HepG2 (cell line): ENCODE results near the gene KLKB1. TPM values are rescaled to one million over a fixed set of nuclear protein-coding genes. Genes with fewer than 3 reads are reported as not detected.

ENCODE experiments used
- ATAC-seq: fragments of 200-7000 bp; cut with Tn5 transposase; 3 replicates; pipeline ENCODE4 v1.9.1; 2020; ENCODE audit warnings: mild to moderate bottlenecking, moderate library complexity
- BruUV-seq: library from RNA; stranded (reverse); fragments of 400-500 nt; replicated peaks from 2 replicates; lab custom pipeline; 2021; lab: Mats Ljungman, UMichigan
- CTCF ChIA-PET: fragments of 300-600 bp; formaldehyde crosslinking; extraction: SDS; loops from one replicate; lab custom pipeline; 2021; ENCODE audit warnings: low total read pairs, inconsistent platforms, low intra/inter-chr PET ratio; lab: Yijun Ruan, JAX
- POLR2A ChIA-PET: fragments of 350-600 bp; sonication (Branson Sonifier 250); formaldehyde crosslinking; loops from one replicate; lab custom pipeline; 2020; ENCODE audit warnings: antibody characterized with exemption, inconsistent platforms; lab: Yijun Ruan, JAX
- DNase-seq: peaks from one replicate; pipeline ENCODE4 v3.0.0-alpha.2; 2015; ENCODE audit warnings: low spot score
- FAIRE-seq: peaks from 3 replicates; lab custom pipeline; 2011; peaks lifted over from hg19 to GRCh38; lab: Jason Lieb, UNC
- H2AFZ ChIP-seq: one replicate; pipeline ENCODE4 v1.6.1; 2011; ENCODE audit warnings: low read length, inconsistent platforms
- H3K27ac ChIP-seq: fragments of 300-600 bp; 3 replicates; pipeline ENCODE4 v1.8.0; 2011; ENCODE audit warnings: mixed run types, mild to moderate bottlenecking, mixed read lengths, low read length, inconsistent platforms; ENCODE audit not compliant: insufficient read depth; ENCODE audit errors: extremely low read length
- H3K27me3 ChIP-seq, 2 experiments: fragments of 200-600 bp in 1 of 2; 2 replicates in 1 of 2; 3 replicates in 1 of 2; pipeline versions ENCODE4 v1.6.0 to v1.8.0; 2011; ENCODE audit warnings: low read length in 2 of 2, mild to moderate bottlenecking in 2 of 2, moderate library complexity in 2 of 2, inconsistent platforms in 1 of 2; ENCODE audit not compliant: insufficient read depth in 2 of 2, control insufficient read depth in 1 of 2
- H3K36me3 ChIP-seq, 2 experiments: fragments of 200-600 bp in 1 of 2; replicated peaks in 1 of 2; 2 replicates in 1 of 2; 3 replicates in 1 of 2; pipeline versions ENCODE4 v1.5.1 to v1.8.0; 2011; ENCODE audit warnings: low read length in 2 of 2, inconsistent platforms in 1 of 2; ENCODE audit not compliant: insufficient read depth in 2 of 2, control insufficient read depth in 1 of 2
- H3K4me1 ChIP-seq: 2 replicates; pipeline ENCODE4 v1.5.1; 2012; ENCODE audit warnings: low read length, inconsistent platforms; ENCODE audit not compliant: insufficient read depth
- H3K4me2 ChIP-seq: 2 replicates; pipeline ENCODE4 v1.6.0; 2011; ENCODE audit warnings: low read depth, low read length, inconsistent platforms
- H3K4me3 ChIP-seq, 3 experiments: fragments of 200-600 bp in 1 of 3; sonication (generic), shearing (Covaris generic) in 1 of 3; replicated peaks in 1 of 3; 2 replicates each; pipeline ENCODE4 v1.5.1; 2011 to 2016; ENCODE audit warnings: low read length in 3 of 3, inconsistent platforms in 2 of 3, low read depth in 2 of 3, mild to moderate bottlenecking in 2 of 3, control low read depth in 1 of 3, mixed read lengths in 1 of 3; ENCODE audit not compliant: insufficient read depth in 1 of 3
- H3K79me2 ChIP-seq: one replicate; pipeline ENCODE4 v1.6.1; 2011; ENCODE audit warnings: low read length, inconsistent platforms; ENCODE audit not compliant: insufficient read depth
- H3K9ac ChIP-seq: 2 replicates; pipeline ENCODE4 v1.6.0; 2011; ENCODE audit warnings: mild to moderate bottlenecking, low read depth, low read length, inconsistent platforms; ENCODE audit not compliant: insufficient read depth
- H3K9me3 ChIP-seq: 2 replicates; pipeline ENCODE4 v1.5.1; 2012; ENCODE audit warnings: mild to moderate bottlenecking, low read length
- H4K20me1 ChIP-seq: 2 replicates; pipeline ENCODE4 v1.6.0; 2011; ENCODE audit warnings: inconsistent platforms, mild to moderate bottlenecking, low read length, moderate library complexity; ENCODE audit not compliant: insufficient read depth
- ARNT2 ChIP-seq: sonication (generic); formaldehyde crosslinking; IDR thresholded peaks from 2 replicates; pipeline ENCODE4 v1.8.0; 2022; ENCODE audit warnings: mild to moderate bottlenecking, low read depth, missing genetic modification reagents, moderate library complexity
- JUND ChIP-seq: sonication (generic); formaldehyde crosslinking; IDR thresholded peaks from 2 replicates; pipeline ENCODE4 v1.8.0; 2022; ENCODE audit warnings: mild to moderate bottlenecking, missing genetic modification reagents
- MXI1 ChIP-seq: IDR thresholded peaks from 3 replicates; pipeline ENCODE4 v1.6.1; 2012; ENCODE audit warnings: low read depth, low read length, inconsistent platforms, borderline replicate concordance
- NFRKB ChIP-seq: fragments of 450-650 bp; IDR thresholded peaks from 2 replicates; pipeline ENCODE4 v1.6.1; 2017
- PCBP2 ChIP-seq: fragments of 200-400 bp; formaldehyde crosslinking; optimal IDR thresholded peaks from 2 replicates; pipeline ENCODE3; 2018; ENCODE audit warnings: low read length, low read depth; ENCODE audit not compliant: poor library complexity, severe bottlenecking
- WGBS: methylation state at CpG from one replicate; pipeline ENCODE4 v1.1.6; 2017; ENCODE audit warnings: low lambda C conversion rate; 5-methylcytosine and 5-hydroxymethylcytosine counted together
- in situ Hi-C: cut with HindIII; loops from 2 replicates; pipeline ENCODE4 v1.10.0; 2017; ENCODE audit warnings: low pct_unique_long_range_greater_than_20kb; ENCODE audit not compliant: extremely low pct_ligation_motif_present
- intact Hi-C: fragments of 100-400 bp; cut with micrococcal nuclease; formaldehyde crosslinking; loops from one replicate; pipeline ENCODE4 v1.10.0; 2022; ENCODE audit not compliant: unreplicated experiment
- polyA plus RNA-seq, 8 experiments: library from polyadenylated mRNA; depleted of rRNA in 3 of 8; stranded (reverse) in 7 of 8; unstranded in 1 of 8; fragments of >200 nt; fragmentation: Illumina TruSeq in 4 of 8; extraction: Trizol in 4 of 8; gene quantifications; 2 replicates each; pipeline versions ENCODE4 v1.2.1 to v1.2.3, GENCODE V29; 2011 to 2016; ENCODE audit warnings: low read depth in 4 of 8, missing spikeins in 1 of 8, mixed read lengths in 1 of 8; ENCODE audit not compliant: insufficient read depth in 1 of 8
- total RNA-seq, 5 experiments: library from RNA; depleted of rRNA; stranded (reverse); fragments of >200 nt; fragmentation: Illumina TruSeq; extraction: Trizol; gene quantifications; 2 replicates each; pipeline ENCODE4 v1.2.3, GENCODE V29; 2016; ENCODE audit warnings: low read depth in 1 of 5
- TF ChIP-seq, protein P1 (sequence below): sonication (generic); formaldehyde crosslinking; IDR thresholded peaks from 2 replicates; pipeline ENCODE4 v1.9.0; 2022; ENCODE audit warnings: low read depth, missing genetic modification reagents
- TF ChIP-seq, protein P2 (sequence below): sonication (generic); formaldehyde crosslinking; IDR thresholded peaks from 2 replicates; pipeline ENCODE4 v1.4.0; 2020; ENCODE audit warnings: missing genetic modification reagents
- TF ChIP-seq, protein P3 (sequence below): sonication (generic); formaldehyde crosslinking; IDR thresholded peaks from 2 replicates; pipeline ENCODE4 v1.8.1; 2023; ENCODE audit warnings: mild to moderate bottlenecking, moderate library complexity, missing genetic modification reagents

Gene KLKB1
- total and polyA plus RNA-seq, 2 of the 13 experiments (the other 11 are each of a cell fraction or from before 2014, with no cell fraction given) = 0.26 to 0.49 TPM

DNA sequence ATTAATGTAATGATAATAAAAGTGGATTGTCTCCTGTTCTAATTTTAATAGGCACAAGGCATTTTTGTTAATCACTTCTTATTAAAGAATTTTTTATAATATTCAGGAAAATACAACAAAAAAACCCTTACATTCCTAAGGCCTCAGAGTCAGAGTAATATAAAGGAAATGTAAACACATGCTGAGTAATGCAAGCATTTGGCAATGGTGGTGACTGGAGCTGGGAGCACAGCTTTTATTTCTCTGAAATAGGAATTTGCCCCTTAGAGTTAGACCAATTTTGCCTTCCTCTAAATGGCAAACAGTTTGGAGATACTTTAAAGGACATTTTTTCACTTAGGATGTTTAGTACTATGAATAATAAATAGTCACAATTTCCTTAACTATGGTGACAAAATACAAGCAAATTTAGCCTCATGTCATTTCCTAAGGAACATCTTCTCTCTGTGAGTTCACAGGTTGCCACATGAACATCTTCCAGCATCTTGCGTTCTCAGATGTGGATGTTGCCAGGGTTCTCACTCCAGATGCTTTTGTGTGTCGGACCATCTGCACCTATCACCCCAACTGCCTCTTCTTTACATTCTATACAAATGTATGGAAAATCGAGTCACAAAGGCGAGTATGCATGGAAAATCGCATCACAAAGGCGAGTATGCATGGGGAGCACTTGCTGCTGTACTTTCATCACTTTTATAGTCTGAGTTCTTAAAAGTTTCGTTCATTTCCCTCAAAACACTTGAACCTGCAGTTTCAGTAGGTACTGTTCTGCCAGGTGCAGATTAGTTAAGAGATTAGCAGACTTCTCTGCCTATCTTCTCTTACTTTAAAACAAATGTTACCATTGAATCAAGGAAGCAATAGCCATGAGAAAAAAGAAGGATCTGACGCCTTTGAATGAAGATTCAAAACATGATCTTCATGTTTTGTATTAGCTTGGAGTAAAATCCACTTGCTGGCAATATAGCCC is 22.8 kb downstream of the KLKB1 start:
- no peak for DNase-seq
- Histone ChIP-seq H3K4me3 (no peak overlapping the region), H3K27me3 (no peaks in the 10 kb centered on the region), H2AFZ (no peak overlapping the region), H3K79me2 (no peaks in the 10 kb centered on the region), H3K9ac (no peak overlapping the region), H4K20me1 (no peaks in the 10 kb centered on the region), H3K36me3 (no peaks in the 10 kb centered on the region), H3K27ac (no peak overlapping the region), H3K4me2 (no peak overlapping the region), H3K9me3 (no peaks in the 10 kb centered on the region), H3K4me1 (peaks cover 18% of the 10 kb centered on the region)
- no peak for FAIRE-seq
- in situ Hi-C loops = no loop called here
- 83% methylated on average over 8 of the region's 8 CpGs for WGBS
- ChIA-PET POLR2A (interaction anchor here (1.2 to 2.1 kb wide), 3 partner anchors 10 to 17 kb away, joined by 3 to 22 read pairs (median 6); partner anchors contain the start of gene F11), CTCF (no interaction called here)
- ATAC-seq = no peak
- intact Hi-C loops = no loop called here
- TF ChIP-seq, protein P1, sequence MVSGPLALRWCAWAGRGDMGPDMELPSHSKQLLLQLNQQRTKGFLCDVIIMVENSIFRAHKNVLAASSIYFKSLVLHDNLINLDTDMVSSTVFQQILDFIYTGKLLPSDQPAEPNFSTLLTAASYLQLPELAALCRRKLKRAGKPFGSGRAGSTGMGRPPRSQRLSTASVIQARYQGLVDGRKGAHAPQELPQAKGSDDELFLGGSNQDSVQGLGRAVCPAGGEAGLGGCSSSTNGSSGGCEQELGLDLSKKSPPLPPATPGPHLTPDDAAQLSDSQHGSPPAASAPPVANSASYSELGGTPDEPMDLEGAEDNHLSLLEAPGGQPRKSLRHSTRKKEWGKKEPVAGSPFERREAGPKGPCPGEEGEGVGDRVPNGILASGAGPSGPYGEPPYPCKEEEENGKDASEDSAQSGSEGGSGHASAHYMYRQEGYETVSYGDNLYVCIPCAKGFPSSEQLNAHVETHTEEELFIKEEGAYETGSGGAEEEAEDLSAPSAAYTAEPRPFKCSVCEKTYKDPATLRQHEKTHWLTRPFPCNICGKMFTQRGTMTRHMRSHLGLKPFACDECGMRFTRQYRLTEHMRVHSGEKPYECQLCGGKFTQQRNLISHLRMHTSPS = no peak
- TF ChIP-seq PCBP2 (no peak), NFRKB (no peak), JUND (CRISPR knock-in tag) (no peak), MXI1 (no peak), ARNT2 (CRISPR knock-in tag) (no peak)
- TF ChIP-seq, protein P2, sequence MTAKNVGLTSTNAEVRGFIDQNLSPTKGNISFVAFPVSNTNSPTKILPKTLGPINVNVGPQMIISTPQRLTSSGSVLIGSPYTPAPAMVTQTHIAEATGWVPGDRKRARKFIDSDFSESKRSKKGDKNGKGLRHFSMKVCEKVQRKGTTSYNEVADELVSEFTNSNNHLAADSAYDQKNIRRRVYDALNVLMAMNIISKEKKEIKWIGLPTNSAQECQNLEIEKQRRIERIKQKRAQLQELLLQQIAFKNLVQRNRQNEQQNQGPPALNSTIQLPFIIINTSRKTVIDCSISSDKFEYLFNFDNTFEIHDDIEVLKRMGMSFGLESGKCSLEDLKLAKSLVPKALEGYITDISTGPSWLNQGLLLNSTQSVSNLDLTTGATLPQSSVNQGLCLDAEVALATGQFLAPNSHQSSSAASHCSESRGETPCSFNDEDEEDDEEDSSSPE (CRISPR knock-in tag) = no peak
- TF ChIP-seq, protein P3, sequence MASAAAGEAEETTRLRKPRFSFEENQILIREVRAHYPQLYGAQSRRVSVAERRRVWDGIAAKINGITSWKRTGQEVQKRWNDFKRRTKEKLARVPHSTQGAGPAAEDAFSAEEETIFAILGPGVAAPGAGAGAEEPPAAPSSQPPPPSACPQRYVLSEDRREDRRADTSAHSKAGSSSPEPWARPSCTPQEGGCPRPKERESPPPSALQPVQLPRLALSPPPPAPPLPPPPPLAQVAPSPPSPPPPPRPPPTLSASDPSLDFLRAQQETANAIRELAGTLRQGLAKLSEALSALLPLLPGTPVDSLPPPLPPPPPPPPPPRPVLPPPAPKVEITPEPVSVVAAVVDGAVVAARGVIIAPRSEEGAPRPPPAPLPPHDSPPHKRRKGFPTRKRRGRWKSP (CRISPR knock-in tag) = no peak
- BruUV-seq = no TSS peak
